GM12801 (cell line): Measurements from ENCODE around the gene SH3BP2.

Source experiments
- TF ChIP-seq, protein P1 (sequence below): IDR thresholded peaks from one replicate; pipeline ENCODE4 v1.5.1; 2011; ENCODE audit warnings: control low read depth; ENCODE audit not compliant: insufficient read length; ENCODE audit errors: extremely low read depth

Gene SH3BP2

DNA sequence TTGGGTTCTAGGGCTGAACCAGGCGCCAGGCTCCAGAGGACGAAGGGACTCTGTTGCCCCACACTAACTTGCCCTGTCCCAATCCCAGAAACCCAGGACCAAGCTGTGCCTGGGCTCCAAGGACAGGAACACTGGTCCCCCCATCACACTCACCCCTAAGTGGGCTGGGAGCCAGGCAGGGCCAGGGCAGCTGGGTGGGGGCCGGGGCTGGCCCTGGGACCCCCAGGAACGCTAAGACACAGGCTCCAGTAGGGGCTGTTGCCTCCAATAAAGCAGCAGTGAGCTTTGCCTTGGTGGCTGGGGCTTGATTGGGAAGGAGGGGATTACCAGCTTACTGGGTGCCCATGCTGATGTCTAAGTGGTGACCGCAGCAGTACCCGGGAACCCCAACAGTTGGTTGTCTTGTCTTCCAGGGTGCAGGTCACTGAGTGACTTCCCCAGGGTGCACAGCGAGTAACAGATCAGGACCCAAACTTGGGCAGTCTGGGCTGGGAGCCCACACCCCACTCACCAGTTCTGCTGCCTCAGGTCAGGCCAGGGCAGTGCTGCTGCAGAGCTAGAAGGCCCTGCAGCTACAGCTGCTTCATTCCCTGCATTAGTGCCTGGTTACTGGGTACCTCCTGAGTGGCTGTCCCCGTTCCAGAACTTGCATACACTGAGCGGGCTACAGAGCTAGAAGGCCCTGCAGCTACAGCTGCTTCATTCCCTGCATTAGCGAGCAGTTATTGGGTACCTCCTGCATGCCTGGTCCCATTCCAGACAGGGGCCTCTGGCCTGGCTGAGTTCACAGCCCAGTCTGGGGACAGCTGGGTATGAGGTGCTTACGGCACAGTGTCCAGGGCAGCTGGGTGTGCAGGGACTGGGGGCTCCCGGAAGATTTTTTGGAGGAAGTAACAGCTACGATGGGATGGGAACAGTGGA, 41.4 kb downstream of the SH3BP2 start:
- TF ChIP-seq, protein P1, sequence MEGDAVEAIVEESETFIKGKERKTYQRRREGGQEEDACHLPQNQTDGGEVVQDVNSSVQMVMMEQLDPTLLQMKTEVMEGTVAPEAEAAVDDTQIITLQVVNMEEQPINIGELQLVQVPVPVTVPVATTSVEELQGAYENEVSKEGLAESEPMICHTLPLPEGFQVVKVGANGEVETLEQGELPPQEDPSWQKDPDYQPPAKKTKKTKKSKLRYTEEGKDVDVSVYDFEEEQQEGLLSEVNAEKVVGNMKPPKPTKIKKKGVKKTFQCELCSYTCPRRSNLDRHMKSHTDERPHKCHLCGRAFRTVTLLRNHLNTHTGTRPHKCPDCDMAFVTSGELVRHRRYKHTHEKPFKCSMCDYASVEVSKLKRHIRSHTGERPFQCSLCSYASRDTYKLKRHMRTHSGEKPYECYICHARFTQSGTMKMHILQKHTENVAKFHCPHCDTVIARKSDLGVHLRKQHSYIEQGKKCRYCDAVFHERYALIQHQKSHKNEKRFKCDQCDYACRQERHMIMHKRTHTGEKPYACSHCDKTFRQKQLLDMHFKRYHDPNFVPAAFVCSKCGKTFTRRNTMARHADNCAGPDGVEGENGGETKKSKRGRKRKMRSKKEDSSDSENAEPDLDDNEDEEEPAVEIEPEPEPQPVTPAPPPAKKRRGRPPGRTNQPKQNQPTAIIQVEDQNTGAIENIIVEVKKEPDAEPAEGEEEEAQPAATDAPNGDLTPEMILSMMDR = no peak

DNA sequence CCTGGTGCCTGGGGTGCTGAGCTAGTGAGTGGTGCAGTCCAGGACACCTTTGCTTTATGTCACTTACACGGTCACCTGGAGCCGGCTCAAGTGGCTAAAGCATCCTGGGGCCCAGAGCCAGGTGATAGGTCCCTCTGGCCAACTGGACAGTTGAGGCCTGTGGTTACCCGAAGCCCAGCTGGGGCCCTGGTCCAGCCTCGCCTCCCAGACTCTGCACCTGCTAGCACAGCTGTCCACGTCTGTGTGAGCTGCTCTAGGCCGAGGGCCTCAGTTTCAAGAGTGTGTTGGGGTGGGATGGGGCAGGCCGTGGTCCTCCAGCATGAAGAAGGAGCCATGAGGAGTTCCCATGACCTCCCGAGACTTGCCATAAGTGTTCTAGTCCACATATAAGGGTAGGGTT, 43.1 kb downstream of the SH3BP2 start:
- TF ChIP-seq, protein P1 = no peak

DNA sequence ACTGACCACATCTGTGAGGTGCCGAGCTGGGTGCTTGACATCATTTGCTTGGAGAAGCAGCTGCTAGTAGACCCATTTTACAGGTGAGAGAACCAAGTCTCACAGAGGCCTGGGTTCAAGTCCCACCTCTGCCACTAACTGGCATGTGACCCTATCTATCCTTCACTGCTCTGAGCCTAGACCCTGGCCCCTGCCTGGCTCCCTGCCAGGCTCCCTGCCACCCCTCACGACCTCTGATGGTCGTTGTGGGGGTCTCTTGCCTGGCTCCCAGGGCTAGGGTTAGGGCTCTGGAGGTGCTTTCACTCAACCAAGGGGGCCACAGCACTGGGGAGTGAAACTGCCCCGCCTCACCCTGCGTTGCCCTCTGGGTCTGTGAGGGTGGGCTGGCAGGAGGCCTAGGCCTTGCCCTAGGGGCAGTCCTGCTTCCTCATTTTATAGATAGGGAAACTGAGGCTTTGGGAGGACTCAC, 43.5 kb downstream of the SH3BP2 start:
- TF ChIP-seq, protein P1 = no peak

DNA sequence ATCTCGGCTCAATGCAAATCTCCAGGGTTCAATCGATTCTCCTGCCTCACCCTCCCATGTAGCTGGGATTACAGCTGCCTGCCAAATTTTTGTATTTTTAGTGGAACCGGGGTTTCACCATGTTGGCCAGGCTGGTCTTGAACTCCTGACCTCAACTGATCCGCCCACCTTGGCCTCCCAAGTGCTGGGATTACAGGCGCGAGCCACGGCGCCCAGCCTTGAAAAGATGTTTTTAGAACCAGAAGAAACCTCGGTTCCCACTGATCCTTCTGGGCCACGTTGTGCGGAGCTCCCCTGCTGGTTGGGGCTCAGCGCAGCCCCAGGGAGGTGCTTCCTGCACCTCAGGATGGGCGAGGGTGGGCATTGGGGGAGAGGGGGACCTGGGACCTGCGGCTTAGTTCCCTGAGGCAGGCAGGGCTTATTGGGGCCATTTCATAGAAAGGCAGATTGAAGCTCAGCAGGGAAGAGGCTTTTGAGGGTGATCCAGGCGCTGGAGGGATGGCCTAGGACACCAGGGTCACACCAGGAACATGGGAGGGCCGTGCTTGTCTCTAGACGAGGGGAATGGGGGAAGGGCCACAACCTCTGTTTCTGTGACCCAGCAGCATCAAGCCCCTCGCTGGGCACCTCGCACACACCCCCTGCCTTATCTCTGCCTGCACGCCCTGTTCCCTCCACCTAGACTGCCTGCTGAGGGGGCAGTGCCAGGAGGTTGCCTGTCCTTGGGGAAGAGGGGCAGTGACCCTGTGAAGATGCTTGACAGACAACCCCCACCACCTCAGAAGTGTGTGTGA, 44.4 kb downstream of the SH3BP2 start:
- TF ChIP-seq, protein P1 = no peak

DNA sequence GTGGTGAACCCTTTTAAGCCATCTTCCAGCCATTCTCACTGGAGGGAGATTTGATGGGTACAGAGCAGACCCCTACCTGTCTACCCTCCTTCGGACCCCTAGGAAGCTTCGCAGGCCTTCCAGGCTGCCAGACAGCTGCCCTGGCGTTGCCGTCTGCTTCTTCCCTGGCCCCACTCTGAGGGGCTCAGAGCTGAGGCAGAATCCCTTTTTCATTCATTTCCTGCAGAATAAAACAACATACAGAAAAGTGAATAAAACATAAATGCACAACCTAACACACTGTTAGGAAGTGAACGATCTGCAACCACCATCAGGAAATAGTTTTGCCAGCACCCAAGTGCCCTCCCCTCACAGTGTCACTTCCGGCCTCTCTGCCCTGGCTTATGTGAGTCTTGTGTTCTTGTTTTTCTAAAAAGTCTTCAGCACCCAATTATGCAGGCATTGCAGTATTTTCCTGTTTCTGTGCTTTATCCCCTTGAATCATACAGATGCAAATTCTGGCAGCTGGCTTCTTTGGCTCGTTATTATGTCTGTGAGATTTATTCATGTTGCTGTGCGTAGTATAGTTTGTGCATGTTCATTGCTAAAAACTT, 45.1 kb downstream of the SH3BP2 start:
- TF ChIP-seq, protein P1 = no peak

DNA sequence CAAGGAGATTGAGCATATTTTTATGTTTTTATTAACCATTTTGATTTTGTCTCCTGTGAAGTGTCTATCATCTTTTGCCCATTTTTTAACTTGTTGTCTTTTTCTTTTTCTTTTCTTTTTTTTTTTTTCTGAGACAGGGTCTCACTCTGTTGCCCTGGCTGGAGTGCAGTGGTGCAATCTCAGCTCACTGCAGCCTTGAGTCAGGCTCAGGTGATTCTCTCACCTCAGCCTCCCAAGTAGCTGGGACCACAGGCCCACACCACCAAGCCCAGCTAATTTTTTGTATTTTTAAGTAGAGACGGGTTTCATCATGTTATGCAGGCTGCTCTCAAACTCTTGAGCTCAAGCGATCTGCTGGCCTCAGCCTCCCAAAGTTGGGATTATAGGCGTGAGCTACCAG, 46.2 kb downstream of the SH3BP2 start:
- TF ChIP-seq, protein P1 = no peak

DNA sequence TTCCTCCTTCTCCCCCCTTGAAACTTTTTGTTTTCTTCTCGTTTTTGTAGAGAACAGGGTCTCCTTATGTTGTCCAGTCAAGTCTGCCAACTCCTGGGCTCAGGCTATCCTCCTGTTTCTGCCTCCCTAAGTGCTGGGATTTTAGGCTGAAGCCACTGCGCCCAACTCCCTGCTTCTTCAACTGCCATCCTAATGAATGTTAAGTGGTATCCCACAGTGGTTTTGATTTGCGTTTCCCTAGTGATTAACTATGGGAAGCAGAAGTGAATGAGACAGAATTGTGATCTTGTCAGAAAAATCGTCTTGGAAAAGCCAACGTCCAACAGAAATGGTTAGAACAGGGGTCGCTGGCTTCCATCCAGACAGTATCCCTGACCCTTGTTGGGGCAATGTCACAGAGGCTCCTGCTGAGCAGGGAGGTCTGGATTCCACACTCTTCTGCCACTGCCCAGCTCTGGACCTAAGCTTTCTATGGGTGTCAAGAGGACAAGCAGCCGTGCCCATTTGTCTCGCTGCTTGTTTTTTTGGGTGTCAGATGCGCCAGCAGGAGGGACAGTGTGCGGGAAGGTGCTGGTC, 49.9 kb downstream of the SH3BP2 start:
- TF ChIP-seq, protein P1 = no peak
